ENCODE data around the gene NUP205.
"Not testable (repeated sequence)": the region's sequence is repeated elsewhere in the genome, so short reads cannot be mapped to it uniquely, and the experiment has no call there.

NUP205 gene

GRCh38 chr7:135620980-135621850, 63.5 kb downstream of the NUP205 start:
- peak; percentile 51 for DNase-seq

GRCh38 chr7:135634191-135634878, 76.6 kb downstream of the NUP205 start:
- DNase-seq, result no peak

DNA sequence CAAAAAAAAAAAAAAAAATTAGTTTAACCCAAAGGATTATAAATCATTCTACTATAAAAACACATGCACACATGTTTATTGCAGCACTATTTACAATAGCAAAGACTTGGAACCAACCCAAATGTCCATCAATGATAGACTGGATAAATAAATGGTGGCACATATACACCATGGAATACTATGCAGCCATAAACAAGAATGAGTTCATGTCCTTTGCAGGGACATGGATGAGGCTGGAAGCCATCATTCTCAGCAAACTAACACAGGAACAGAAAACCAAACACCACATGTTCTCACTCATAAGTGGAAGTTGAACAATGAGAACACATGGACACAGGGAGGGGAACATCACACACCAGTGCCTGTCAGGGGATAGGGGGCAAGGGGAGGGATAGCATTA, 82.0 kb downstream of the NUP205 start:
- DNase-seq, result not testable (repeated sequence)

DNA sequence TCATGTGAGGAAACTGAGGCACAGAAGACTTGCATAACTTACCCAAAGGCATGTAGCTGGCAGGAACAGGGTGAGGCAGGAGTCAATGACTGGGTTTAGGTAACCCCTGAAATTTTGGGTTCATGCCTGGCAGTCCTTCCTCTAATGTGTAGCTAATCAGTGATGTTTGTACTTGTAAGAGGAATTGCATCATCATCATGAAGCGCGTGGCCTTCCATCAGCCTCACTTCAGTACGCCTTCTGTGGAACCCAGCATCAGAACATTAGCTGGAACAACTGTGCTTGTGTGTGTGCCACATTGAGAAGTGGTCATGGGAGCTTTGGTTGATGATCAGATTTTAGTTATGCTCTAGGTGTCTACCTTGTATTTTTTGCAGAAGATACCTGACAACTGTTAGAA, 86.4 kb downstream of the NUP205 start:
- DNase-seq, result no peak

DNA sequence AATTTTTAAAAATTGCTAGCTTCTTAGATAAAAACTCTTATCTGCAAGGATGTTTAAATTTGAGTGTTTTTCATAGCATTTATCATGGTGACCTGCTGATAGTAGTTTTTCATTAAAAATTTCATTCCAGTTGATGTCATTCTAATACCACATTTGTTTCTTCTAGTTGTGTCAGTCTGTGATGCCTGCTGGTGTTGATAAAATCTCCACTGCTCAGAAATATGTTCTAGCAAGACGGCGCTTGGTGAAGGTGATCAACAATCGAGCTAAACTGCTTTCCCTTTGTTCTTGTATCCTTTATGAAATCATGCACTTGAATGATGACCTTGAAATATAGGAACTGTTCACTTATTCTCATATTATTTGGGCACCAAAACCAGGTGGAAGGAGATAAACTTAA, 87.0 kb downstream of the NUP205 start:
- DNase-seq, result no peak

DNA sequence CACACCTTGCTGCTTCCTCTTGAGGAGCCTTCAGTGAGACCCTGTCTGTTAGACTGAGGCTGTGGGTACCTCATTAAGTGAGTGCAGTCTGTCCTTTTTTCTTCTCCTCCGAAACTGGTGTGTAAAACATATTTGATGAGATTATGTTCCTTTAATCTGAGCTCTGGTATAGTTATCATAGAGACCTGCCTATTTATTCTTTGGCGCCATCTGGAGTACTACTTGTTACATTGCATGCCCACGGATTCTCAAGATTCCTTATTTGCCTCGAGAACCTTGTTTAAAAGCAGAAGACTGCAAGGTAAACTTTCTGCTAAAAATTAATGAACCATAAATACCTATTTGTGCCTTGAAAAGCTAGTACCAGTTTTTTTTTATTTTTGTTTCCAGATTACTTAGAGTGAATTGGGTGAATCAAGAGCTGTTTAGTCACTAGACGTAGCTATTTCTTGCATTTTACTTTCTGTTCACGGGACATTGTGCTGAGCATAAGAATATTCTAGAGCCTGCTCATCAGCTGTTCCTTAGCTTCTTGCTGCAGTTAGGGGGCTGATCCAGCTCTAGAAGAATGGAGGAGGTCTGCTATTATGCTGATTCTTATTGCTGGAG, 87.7 kb downstream of the NUP205 start:
- peak; percentile 56 for DNase-seq

DNA sequence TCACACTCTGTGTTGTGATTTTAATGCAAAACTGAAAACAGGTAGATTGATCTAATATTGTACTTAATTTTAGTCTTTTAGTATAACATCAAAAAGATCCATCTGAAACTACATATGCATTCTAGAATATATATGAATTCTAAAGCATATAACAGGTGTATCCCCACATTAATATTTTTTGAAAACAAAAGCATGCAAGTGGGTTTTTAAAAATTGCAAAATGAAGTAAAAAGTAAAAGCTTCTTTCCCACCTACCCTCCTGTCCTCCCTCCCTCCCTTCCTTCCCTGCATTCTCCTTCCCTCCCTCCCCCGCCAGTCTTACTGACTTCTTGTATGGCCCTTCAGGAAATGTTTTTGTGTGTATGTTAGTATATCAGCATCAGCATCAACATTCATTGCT, 90.0 kb downstream of the NUP205 start:
- no peak for DNase-seq

GRCh38 chr7:135648235-135648634, 90.5 kb downstream of the NUP205 start:
- DNase-seq, result no peak

DNA sequence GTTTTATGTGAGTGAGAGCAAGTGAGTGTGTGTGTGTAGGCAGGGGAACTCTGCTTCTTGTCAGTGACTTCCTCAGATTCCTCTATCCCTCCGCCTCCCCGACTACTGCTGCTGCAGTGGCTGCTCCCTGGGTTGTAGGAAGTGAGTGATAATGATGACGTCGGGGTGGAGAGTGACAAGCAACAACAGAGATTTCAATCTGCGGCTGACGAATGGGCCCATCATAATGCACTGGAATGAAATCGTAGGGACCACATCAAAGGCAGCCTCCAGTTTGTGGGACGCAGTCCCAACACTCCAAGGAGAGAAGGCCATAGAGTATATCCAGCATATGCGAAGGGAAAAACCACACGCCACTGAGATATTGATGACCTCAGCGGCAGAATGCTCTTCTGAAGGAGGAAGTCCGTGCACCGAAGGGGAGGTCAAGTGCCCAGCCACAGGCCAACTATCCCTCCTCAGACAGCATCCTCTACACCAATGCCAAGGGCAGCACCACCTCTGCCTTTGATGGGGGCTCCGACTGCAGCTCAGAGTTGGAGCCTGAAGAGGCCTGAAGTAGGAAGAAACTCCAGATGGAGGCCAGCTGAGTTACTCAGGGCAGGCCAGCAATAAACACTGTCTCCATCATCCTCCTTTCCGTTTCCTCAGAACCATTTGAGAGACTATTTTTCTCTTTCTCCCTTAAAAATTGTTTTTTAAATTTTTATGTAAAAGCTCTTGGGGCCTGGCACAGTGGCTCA, 93.3 kb downstream of the NUP205 start:
- no peak for DNase-seq

DNA sequence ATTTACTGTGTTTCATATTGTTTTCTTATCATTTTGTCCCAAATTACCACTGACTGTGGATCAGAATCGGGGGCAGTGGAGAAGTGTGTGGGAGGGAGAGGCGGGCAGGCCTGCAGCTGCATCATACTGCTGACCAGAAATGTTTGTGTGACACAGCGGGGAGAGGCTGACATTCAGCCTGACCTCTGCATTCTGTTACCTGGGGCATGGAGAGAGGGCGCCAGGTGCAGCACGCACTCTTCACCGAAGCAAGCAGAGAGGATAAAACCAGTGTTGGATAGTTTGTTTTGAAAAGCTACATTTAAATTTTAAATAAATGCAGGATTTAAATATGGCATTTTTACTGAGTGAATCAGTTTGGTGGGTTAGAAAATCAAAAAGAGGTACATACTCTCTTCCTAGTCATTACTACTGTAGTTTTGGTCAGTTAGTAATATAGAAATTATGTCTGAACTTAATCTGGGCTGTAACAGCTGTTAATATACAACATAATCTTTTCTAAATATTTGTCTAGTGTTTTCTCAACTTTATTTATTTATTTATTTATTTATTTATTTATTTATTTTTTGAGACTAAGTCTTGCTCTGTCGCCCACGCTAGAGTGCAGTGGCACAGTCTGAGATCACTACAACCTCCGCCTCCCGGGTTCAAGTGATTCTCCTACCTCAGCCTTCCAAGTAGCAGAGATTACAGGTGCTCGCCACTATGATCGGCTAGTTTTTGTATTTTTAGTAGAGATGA, 95.8 kb downstream of the NUP205 start:
- no peak for DNase-seq

GRCh38 chr7:135658564-135658963, 100.8 kb downstream of the NUP205 start:
- DNase-seq, result no peak

DNA sequence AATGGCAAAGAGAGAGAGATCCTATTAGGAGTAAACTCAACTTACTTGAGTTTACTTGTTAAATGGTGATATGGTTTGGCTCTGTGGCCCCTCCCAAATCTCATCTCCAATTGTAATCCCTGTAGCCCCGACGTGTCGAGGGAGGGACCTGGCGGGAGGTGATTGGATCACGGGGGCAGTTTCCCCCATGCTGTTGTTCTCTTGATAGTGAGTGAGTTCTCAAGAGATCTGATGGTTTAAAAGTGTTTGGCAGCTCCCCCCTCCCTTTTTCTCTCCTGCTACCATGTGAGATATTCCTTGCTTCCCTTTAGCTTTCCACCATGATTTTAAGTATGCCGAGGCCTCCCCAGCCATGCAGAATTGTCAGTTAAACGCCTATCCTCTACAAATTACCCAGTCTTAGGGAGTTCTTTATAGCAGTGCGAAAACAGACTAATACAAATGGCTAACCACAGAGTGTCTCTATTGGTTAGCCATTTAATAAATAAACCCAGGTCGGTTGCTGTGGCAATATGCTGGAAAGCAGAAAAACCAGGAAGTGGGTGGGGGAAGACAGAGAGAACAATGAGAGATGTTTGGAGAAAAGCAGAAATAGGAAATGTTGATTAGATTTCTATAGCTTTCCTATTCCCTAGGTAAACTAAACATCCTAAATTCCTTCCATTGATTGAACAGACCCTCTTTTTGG, 101.6 kb downstream of the NUP205 start:
- DNase-seq, result no peak

- DNase-seq, result no peak
These were observed 103.8 kb downstream of the NUP205 start for GRCh38 chr7:135661311-135662122.

- DNase-seq, result no peak
These were observed 104.3 kb downstream of the NUP205 start for GRCh38 chr7:135662123-135662372.

GRCh38 chr7:135662373-135663114, 104.8 kb downstream of the NUP205 start, which contains the start of gene STMP1:
Gene STMP1, plus strand, starts transcription at chr7:135662514.
- DNase-seq, result peak; percentile 96

GRCh38 chr7:135664046-135664589, 106.4 kb downstream of the NUP205 start:
- no peak for DNase-seq

- no peak for DNase-seq
These were observed 107.3 kb downstream of the NUP205 start for GRCh38 chr7:135665042-135665441.

- no peak for DNase-seq
These were observed 108.4 kb downstream of the NUP205 start for GRCh38 chr7:135666156-135666555.

DNA sequence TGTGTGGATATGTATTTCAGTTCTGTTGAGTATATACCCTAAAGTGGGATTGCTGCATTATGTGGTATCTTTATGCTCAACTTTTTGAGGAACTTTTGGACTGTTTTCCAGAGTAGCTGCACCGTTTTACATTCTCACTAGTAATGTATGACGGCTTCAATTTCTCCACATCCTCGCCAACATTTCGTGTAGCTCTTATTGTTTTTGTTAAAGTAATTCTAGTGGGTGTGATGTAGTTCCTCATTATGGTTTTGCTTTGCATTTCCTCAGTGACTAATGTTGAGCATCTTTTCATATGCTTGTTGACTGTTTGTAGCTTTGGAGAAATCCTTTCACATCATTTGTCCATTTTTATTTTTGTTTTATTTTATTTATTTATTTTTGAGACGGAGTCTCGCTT, 109.1 kb downstream of the NUP205 start:
- DNase-seq, result no peak

DNA sequence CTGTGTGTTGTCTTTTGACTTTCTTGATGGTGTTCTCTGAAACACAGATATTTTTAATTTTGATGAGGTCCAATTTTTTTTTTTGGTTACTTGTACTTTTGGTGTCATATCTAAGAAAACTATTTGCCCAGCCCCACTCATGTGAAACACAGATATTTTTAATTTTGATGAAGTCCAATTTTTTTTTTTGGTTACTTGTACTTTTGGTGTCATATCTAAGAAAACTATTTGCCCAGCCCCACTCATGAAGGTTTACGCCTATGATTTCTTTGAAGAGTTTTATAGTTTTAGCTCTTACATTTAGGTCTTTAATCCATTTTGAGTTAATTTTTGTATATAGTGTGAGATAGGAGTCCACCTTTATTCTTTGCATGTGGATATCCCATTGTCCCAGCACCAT, 109.9 kb downstream of the NUP205 start:
- not testable (repeated sequence) for DNase-seq
